IPS-15b (cell line): ENCODE data around the gene MITF.
A peak's percentile ranks its signal among the peaks of the same experiment; 100 is the strongest.

Source experiments
- H3K27me3 ChIP-seq: one replicate; pipeline ENCODE4 v1.6.1; 2013; ENCODE audit warnings: low read length; ENCODE audit not compliant: control insufficient read depth, insufficient read depth
- H3K36me3 ChIP-seq: one replicate; pipeline ENCODE4 v1.6.1; 2013; ENCODE audit warnings: low read length; ENCODE audit not compliant: control insufficient read depth, insufficient read depth
- H3K4me1 ChIP-seq: one replicate; pipeline ENCODE4 v1.6.1; 2013; ENCODE audit warnings: mild to moderate bottlenecking, low read length; ENCODE audit not compliant: control insufficient read depth, insufficient read depth
- H3K4me3 ChIP-seq: one replicate; pipeline ENCODE4 v1.5.1; 2013; ENCODE audit warnings: low read depth, low read length
- H3K9ac ChIP-seq: one replicate; pipeline ENCODE4 v1.6.1; 2013; ENCODE audit warnings: low read depth, mild to moderate bottlenecking, low read length
- H3K9me3 ChIP-seq: one replicate; pipeline ENCODE4 v1.6.1; 2013; ENCODE audit warnings: mild to moderate bottlenecking, low read length; ENCODE audit not compliant: control insufficient read depth, insufficient read depth

MITF gene

DNA sequence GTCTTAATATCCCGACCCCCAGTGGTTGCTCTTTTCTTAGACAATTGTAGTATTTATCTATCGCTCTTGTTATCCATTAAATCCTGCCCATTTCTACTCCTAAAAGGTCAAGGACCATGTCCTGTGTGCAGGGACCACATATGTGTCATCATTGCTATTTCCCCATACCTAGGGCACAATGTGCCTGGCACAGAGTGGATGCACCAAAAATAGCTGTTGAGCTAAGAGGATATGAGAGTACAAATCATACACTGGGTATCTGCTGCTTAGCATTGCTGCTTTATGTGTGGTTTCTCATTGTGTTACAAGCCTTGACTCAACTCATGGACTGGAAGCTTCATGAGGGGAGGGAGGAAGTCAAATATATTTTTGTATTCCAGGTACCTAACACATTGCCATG is 3.4 kb upstream of the MITF start:
- H3K9ac ChIP-seq: no peak overlapping the region
- H3K36me3 ChIP-seq: no peaks in the 10 kb centered on the region
- H3K4me1 ChIP-seq: peaks cover 2% of the 10 kb centered on the region
- no peak overlapping the region for H3K4me3 ChIP-seq
- H3K9me3 ChIP-seq: no peaks in the 10 kb centered on the region
- peaks cover 31% of the 10 kb centered on the region for H3K27me3 ChIP-seq

DNA sequence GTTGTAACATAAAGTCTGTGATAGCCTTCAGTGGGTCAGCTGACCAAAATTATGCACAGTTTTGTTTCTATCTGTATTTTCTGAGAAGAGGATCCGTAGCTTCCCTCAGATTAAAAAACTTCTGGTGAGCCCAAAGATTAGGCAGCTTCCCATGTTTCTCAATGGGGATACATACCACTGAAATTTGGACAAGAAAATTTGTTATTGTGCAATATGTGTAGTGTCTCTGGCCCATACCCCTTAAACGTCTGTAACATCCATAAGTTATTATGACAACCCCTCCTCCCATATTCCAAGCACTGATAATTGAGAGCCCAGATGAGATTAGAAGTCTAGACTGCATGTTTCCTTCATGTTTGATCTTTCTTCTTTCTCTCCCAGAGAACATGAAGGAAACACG is 1.9 kb upstream of the MITF start:
- Histone ChIP-seq H3K36me3 (no peaks in the 10 kb centered on the region), H3K9ac (no peak overlapping the region), H3K27me3 (peaks cover 39% of the 10 kb centered on the region), H3K4me1 (peaks cover 2% of the 10 kb centered on the region), H3K4me3 (no peak overlapping the region), H3K9me3 (no peaks in the 10 kb centered on the region)

DNA sequence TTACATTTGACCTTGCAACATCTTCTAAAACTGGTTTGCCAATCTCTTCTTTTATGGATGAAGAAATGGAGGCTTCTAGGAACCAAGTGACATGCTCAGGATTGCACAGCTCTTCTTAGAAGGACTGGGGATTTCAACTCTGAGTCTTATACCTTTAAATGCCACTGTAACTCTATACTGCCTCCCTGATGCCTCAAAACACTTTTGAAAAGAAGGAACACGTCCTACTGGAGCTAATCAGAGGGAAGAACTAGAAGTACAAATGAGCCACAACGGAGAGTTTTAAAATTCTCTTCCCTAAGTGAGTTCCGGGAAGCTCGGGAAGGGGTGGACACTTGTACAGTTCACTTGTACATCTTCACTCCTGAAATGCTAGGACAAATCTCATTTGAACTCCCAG is 949 bp upstream of the MITF start:
- peak overlapping the region; percentile 78 for H3K4me3 ChIP-seq
- H3K4me1 ChIP-seq: peaks cover 2% of the 10 kb centered on the region
- H3K9ac ChIP-seq: no peak overlapping the region

DNA sequence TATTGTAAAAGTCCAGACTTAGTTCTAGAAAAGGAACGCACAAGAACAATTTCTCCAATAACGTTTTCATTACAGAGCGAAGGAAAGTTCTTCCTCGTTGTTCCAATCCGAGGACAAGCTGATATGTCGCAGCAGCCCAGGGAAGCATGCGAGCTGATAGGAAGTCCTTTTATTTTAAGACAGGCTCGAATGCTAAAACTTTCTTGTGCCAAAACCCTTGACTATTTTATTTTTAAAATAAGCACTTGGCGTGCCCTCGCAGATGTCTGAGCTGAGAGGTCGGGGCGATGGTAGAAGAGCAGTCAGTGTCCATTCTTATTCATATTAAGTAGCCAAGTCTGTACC is 433 bp upstream of the MITF start:
- Histone ChIP-seq H3K27me3 (peaks cover 39% of the 10 kb centered on the region), H3K36me3 (no peaks in the 10 kb centered on the region), H3K9me3 (no peaks in the 10 kb centered on the region), H3K9ac (no peak overlapping the region), H3K4me3 (peak overlapping the region; percentile 78), H3K4me1 (peaks cover 2% of the 10 kb centered on the region)

More for the DNA sequence above, 949 bp upstream of the MITF start:
- Histone ChIP-seq H3K36me3 (no peaks in the 10 kb centered on the region), H3K9me3 (no peaks in the 10 kb centered on the region), H3K27me3 (peaks cover 39% of the 10 kb centered on the region)

DNA sequence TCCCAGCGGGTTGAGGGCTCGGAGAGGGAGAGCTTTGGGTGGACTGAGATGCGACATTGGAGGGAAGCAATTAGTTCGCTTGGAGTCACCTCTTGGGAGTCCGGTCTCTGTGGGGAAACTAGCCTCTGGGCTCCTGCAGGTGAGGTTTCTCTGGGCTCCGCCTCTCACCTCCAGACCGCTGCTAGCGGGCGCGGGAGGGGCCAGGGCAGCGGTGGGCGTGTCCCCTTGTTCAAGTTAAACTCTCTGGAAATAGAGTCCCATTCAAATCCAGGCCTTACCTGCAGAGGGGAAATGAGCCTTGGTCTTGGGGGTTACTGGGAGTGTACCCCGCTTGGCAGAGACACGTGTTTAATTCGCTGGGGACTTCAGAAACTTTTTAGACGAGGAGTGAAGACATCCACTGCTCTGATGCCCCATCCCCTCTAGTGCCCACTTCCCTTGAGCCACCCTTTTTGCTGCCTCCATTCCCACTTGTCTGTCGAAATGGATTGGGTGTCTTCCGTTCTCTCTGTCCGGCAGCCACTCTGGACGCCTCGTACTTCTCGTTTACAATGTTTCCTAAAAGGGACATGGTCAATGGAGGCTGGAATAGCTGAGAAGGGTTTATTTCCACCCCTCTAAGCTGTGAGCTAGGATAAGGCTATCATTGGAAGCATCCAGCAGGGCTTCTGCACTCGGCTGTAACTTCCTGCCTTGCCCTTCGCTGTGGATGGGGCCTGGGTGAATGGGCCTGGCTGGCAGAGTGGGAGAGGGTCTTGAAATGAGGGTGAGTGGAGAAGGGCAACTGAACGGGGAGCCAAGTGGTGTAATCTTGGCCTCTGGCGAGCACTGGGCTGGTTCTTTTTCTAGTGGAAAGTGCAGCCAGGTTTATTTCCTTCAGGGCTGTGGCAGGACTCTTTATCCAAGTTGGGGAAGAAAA is 1.1 kb downstream of the MITF start:
- no peaks in the 10 kb centered on the region for H3K9me3 ChIP-seq
- peaks cover 2% of the 10 kb centered on the region for H3K4me1 ChIP-seq
- no peak overlapping the region for H3K9ac ChIP-seq
- no peaks in the 10 kb centered on the region for H3K36me3 ChIP-seq
- peak overlapping the region; percentile 76 for H3K4me3 ChIP-seq
- H3K27me3 ChIP-seq: peaks cover 39% of the 10 kb centered on the region

DNA sequence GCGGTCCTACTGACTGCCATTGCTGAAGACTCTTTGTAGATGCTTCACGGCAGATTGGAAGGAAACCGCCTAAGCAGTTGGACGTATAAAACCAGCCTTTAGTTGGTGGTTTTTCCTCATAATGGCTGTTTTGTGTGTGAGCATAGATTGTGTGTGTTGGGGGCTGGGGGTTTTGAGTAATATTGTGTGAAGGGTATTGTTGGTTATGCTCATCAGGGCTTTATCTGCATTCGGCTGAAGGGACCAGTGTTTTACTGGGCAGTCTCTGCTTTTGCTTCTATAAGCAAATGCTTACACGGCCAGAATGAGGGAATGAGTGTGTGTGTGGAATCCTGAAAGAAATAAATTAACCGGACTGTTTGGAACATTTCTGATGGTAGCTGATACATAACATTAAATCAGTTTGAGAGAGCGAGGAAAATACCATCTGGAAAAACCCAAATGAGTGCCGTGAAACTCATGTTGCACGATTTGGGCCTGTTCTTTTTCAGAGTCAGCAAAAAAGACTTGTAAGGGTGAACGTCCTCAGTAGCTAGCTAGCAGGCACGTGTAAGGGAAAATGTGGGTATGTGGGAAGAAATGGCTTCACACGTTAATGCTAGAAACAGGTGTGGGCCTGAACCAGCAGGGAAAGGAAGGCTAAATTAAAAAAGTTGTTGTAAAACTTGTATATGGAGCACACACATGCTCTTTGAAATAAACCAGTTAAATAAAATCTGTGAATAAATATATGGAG is 1.9 kb downstream of the MITF start:
- peaks cover 38% of the 10 kb centered on the region for H3K27me3 ChIP-seq
- H3K4me3 ChIP-seq: no peak overlapping the region
- H3K9me3 ChIP-seq: no peaks in the 10 kb centered on the region
- no peak overlapping the region for H3K9ac ChIP-seq
- no peaks in the 10 kb centered on the region for H3K36me3 ChIP-seq
- H3K4me1 ChIP-seq: peaks cover 2% of the 10 kb centered on the region

DNA sequence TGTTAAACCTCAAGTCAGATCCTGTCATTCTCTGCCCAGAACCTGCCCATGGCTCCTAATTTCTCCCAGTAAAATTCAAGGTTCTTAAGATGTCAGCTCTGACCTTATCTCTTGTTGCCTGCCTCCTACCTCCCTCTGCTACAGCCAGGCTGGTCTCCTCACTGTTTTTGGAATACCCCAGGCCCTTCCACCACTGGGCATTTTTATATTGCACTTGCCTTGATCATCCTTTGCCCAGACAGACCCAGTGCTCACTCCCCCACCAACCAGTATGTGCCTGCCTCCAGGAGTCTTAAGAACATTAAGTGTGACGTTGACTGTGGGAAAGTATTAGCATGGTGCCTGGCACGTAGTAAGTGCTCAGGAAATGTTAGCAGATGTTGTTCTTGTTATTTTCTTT is 3.1 kb downstream of the MITF start:
- Histone ChIP-seq H3K9ac (no peak overlapping the region), H3K36me3 (no peaks in the 10 kb centered on the region), H3K27me3 (peaks cover 26% of the 10 kb centered on the region), H3K4me1 (peaks cover 2% of the 10 kb centered on the region), H3K4me3 (no peak overlapping the region), H3K9me3 (no peaks in the 10 kb centered on the region)

DNA sequence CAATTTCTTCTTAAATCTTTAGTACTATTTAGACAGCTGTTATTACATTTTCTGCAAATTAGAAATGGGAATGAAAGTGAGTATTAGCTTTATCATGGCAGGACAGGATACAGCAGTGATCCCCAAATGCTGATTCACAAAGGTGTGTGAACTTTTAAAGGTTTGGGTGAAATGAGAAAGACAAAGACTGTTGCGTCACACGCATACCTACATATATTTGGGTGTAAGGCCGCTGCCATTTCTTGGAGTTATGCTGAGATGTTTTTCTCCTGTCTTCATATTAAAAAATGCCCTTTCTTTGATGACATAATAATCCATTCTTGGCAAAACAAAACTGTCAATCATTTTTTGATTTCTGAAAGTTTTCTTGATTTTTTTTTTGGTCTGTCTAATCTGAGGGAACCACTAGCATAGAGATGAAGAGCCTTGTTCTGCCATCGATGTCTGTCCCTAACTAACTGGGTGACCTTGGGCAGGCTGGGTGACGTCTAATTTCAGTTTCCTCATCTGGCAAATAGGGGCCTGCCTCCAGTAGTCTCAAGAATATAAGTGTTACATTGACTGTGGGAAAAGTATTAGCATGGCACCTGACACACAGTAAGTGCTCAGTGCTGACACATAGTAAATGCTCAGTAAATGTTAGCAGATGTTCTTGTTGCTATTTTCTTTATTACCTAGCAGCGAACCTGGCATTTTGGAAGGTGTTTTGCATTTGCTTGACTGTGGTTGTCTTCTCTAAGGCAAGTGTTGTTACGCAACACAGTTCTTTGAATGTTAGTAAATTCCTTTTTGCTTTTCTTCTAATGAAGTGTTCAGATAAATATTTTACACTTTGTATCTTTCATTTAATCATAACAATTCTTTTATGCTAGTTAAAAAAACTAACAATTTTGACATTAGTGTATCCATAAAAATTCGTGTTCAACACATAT is 5.0 kb downstream of the MITF start:
- Histone ChIP-seq H3K4me3 (no peak overlapping the region), H3K4me1 (peaks cover 2% of the 10 kb centered on the region), H3K9me3 (no peaks in the 10 kb centered on the region), H3K9ac (no peak overlapping the region), H3K27me3 (peaks cover 13% of the 10 kb centered on the region), H3K36me3 (no peaks in the 10 kb centered on the region)

DNA sequence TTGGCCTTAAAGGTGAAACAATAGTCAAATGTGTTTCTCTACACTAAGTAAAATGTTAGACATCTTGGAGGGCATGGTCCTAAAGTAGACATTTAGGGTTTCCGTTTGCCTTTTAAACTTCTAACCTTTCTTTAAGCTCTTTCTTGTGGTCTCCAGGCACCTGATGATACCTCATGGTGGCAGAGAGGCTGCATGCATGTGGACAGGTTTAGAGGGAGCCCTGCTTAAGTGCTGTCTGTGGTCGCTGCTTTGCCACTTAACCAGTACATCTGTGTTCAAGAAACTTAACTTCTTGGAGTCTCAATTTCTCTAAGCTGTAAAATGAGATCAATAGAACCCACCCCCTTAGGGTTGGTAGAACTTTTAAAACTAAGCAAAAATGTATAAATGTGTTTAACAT is 6.2 kb downstream of the MITF start:
- Histone ChIP-seq H3K27me3 (peaks cover 12% of the 10 kb centered on the region), H3K4me3 (no peak overlapping the region), H3K36me3 (no peaks in the 10 kb centered on the region), H3K9ac (no peak overlapping the region), H3K9me3 (no peaks in the 10 kb centered on the region), H3K4me1 (peaks cover 1% of the 10 kb centered on the region)

DNA sequence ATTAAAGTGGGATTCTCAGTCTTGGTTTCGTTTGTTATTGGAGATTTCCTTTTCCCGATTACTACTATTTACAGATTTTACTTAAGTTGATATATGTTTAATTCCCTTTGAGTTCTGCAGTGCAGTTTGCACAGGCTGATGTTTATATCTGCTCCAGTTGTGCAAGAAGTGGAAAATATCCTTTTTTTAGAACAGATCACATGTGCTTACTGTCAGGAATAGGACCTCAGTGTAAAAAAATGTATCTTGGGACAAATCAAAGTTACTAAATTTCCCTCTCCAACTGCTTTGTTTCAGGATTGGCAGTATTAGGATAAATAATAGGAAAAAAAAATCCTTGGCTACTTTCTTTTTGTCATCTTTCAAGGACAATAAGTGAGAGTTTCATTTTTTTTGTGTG is 6.9 kb downstream of the MITF start:
- no peaks in the 10 kb centered on the region for H3K36me3 ChIP-seq
- no peak overlapping the region for H3K9ac ChIP-seq
- H3K9me3 ChIP-seq: no peaks in the 10 kb centered on the region
- H3K27me3 ChIP-seq: peaks cover 6% of the 10 kb centered on the region
- H3K4me3 ChIP-seq: no peak overlapping the region
- H3K4me1 ChIP-seq: no peaks in the 10 kb centered on the region

DNA sequence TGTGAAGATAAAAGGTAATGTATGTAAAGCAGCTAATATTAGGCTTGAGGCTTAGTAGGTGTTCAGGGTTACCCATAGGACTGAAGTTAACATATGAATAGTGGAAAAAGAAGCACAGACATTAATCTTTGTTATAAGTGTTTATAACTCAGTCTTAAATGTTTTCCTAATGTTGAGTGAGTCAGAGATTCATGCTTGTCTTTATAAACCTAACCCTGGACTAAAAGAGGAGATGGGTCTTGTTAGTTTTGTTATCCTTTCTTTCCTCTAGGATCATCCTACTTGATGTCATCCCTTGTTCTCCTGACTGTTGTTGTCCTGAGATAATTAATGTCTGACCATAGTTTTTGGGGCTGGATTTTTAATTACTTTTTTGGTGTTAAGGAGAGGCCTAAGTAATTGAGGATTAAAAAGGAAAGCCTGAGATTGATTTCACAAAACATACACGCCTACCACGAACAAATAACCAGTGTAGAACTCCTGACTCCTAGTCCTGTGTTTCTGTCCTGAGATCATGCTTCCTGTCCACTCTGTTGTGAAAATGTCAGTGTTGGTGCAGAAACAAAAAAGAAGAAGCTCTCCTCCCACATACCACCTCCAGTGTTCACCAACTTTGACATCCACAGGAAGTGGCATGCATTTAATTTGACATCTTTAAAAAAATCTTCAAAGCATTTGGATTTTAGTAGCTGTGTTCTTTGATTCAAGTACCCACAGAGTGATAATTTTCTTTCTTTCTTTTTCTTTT is 8.4 kb downstream of the MITF start:
- Histone ChIP-seq H3K36me3 (no peaks in the 10 kb centered on the region), H3K9ac (no peak overlapping the region), H3K27me3 (no peaks in the 10 kb centered on the region), H3K4me1 (no peaks in the 10 kb centered on the region), H3K9me3 (no peaks in the 10 kb centered on the region), H3K4me3 (no peak overlapping the region)
